ENCODE results near the gene DIPK1B. TPM values are rescaled to one million over a fixed set of nuclear protein-coding genes. Genes with fewer than 3 reads are reported as not detected.

DIPK1B gene
- total RNA-seq, 4 donors from 2014 or later: 3.2 to 26.3 (median 21.0) TPM

- DNase-seq: no peak
- intact Hi-C loops (cut with DNase I; ENCODE audit: low total_unique reads): no loop called here
- H3K4me1 ChIP-seq: peaks cover 0 to under 1% of the 10 kb centered on the region in 2 donors
- H3K36me3 ChIP-seq: no peaks in the 10 kb centered on the region
- no peak overlapping the region for H3K4me3 ChIP-seq
- TF ChIP-seq POLR2A (IDR thresholded peaks at IDR 0.05) (no peak), CTCF (IDR thresholded peaks at IDR 0.05) (no peak)
- no peaks in the 10 kb centered on the region for H3K9me3 ChIP-seq
- H3K27ac ChIP-seq: no peak overlapping the region
- peaks cover 0 to 2% of the 10 kb centered on the region in 2 donors for H3K27me3 ChIP-seq
Measured at GRCh38 chr9:136735812-136736480, 23.6 kb downstream of the DIPK1B start.

- Histone ChIP-seq H3K36me3 (no peaks in the 10 kb centered on the region), H3K9me3 (no peaks in the 10 kb centered on the region), H3K27ac (no peak overlapping the region), H3K27me3 (peaks cover 0 to 18% of the 10 kb centered on the region in 2 donors), H3K4me3 (no peak overlapping the region), H3K4me1 (peaks cover 0 to 7% of the 10 kb centered on the region in 2 donors)
- intact Hi-C loops (cut with DNase I; ENCODE audit: low total_unique reads): no loop called here
- TF ChIP-seq CTCF (IDR thresholded peaks at IDR 0.05): no peak
- DNase-seq: no peak
Measured at GRCh38 chr9:136738960-136739359, 26.6 kb downstream of the DIPK1B start.

- peaks cover 0 to 18% of the 10 kb centered on the region in 2 donors for H3K27me3 ChIP-seq
Measured at GRCh38 chr9:136739509-136739908, 27.1 kb downstream of the DIPK1B start.

GRCh38 chr9:136740069-136740468 lies 27.7 kb downstream of the DIPK1B start:
- TF ChIP-seq POLR2A (IDR thresholded peaks at IDR 0.05): no peak
- no peak for TF ChIP-seq CTCF (IDR thresholded peaks at IDR 0.05)
- DNase-seq: no peak
- intact Hi-C loops (cut with DNase I; ENCODE audit: low total_unique reads): no loop called here
- Histone ChIP-seq H3K4me1 (peaks cover 0 to 7% of the 10 kb centered on the region in 2 donors), H3K4me3 (no peak overlapping the region), H3K9me3 (no peaks in the 10 kb centered on the region), H3K27ac (no peak overlapping the region), H3K27me3 (peaks cover 0 to 18% of the 10 kb centered on the region in 2 donors), H3K36me3 (no peaks in the 10 kb centered on the region)

More at GRCh38 chr9:136739509-136739908, 27.1 kb downstream of the DIPK1B start:
- Histone ChIP-seq H3K4me1 (peaks cover 0 to 7% of the 10 kb centered on the region in 2 donors), H3K36me3 (no peaks in the 10 kb centered on the region), H3K27ac (no peak overlapping the region), H3K9me3 (no peaks in the 10 kb centered on the region), H3K4me3 (no peak overlapping the region)
- intact Hi-C loops (cut with DNase I; ENCODE audit: low total_unique reads): no loop called here
- no peak for TF ChIP-seq POLR2A (IDR thresholded peaks at IDR 0.05)
- no peak for TF ChIP-seq CTCF (IDR thresholded peaks at IDR 0.05)
- DNase-seq: no peak

- no peak for TF ChIP-seq POLR2A (IDR thresholded peaks at IDR 0.05)
- TF ChIP-seq CTCF (IDR thresholded peaks at IDR 0.05): no peak
- Histone ChIP-seq H3K4me3 (no peak overlapping the region), H3K27ac (no peak overlapping the region), H3K9me3 (no peaks in the 10 kb centered on the region), H3K36me3 (no peaks in the 10 kb centered on the region), H3K4me1 (peaks cover 0 to 7% of the 10 kb centered on the region in 2 donors), H3K27me3 (peaks cover 0 to 18% of the 10 kb centered on the region in 2 donors)
- intact Hi-C loops (cut with DNase I; ENCODE audit: low total_unique reads): no loop called here
- no peak for DNase-seq
Measured at GRCh38 chr9:136740491-136740890, 28.1 kb downstream of the DIPK1B start.
